Stimulated activated CD8-positive, alpha-beta memory T cell treated with anti-CD3 and anti-CD28 coated beads, Interleukin-15, amount 100 ng/mL, for 48 hours (primary cell): Measurements from ENCODE around the gene KIZ.
"Not testable (repeated sequence)": the region's sequence is repeated elsewhere in the genome, so short reads cannot be mapped to it uniquely, and the experiment has no call there.

Experiments
- DNase-seq, 2 donors: peaks; one replicate each; pipeline ENCODE4 v3.0.0-alpha.2; 2020; ENCODE audit warnings: low read depth in 2 of 2

Gene KIZ

DNA sequence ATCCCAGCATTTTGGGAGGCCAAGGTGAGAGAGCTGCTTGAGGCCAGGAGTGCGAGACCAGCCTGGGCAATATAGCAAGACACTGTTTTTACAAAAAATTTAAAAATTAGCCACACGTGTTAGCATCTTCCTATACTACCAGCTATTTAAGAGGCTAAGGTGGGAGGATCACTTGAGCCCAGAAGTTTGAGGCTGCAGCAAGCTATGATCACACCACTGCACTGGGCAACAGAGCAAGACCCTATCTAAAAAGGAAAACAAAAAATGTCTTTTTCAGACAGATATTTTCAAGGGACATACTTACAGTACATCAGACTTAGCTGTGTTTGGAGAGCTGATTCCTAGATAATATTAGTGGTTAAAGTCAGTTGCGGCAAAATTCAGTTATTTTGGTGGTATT lies 104.3 kb downstream of the KIZ start:
- DNase-seq, result no peak

DNA sequence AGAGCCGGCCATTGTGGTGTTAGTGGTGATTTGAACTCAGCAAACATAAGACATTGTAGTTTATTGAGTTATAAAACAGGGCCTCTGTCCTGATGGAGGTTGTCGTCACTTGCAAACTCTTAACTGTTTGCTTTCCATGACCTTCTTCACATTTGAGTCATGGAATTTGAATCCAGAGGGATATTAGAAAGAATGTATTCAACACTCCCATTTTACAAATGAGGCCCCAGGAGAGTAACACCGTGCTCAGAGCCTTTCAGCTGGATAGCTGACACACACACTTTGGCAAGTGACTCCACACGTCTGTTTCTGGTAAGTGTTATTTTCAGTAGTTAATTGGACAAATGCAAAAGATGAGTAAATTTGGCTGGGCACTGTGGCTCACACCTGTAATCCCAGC lies 104.8 kb downstream of the KIZ start:
- DNase-seq, result no peak

DNA sequence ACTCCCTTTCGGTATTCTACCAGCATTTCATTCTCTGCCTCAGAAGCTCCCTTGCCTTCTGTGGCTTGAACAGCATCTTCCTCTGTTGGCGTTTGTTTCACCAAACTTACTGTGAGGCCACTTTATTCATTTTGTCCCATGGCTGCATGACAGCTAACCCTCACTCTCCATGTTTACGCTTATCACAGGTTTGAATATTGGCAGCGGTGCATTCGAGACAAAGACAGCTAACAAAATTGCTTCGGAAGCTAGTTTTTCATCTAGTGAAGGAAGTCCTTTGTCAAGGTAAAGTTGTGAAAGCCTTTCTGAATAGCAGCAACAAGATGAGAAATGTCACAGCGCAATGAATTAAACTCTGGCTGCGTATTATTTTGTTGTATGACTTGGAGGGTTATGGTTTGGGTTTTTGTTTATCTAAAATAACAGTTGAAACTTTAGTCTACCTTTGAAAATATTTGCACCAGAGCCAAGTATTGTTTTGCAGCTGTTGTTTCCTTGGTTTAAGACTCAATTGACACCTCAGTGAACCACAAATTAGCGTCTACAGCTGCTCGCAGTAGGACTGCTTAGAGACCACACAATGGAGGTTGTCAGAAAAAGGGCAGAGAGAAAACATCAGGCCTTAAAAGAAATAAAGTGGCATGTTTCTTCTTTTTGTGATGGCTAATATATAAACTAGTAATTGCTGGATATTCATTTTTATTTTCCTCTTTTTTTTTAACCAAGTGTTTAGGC lies 106.8 kb downstream of the KIZ start:
- no peak for DNase-seq

DNA sequence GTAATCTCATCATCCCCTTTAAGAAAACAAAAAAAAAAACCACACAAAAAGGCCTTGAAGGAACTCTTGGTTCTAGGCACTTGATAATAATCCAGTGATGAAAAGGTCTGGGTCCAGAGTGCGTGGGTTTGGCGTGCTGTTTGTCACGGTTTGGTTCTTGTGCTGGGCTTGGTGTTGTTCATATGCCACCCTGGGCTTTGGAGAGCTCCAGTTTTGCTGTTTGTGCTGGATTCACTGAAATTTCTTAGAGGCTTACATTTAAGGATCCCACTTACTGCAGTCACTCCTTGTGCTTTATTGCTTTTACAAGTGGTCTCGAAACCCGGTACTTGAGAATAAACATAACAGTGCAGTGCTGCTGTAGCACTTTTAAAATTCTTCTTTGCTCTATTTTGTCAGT lies 108.4 kb downstream of the KIZ start:
- no peak for DNase-seq

DNA sequence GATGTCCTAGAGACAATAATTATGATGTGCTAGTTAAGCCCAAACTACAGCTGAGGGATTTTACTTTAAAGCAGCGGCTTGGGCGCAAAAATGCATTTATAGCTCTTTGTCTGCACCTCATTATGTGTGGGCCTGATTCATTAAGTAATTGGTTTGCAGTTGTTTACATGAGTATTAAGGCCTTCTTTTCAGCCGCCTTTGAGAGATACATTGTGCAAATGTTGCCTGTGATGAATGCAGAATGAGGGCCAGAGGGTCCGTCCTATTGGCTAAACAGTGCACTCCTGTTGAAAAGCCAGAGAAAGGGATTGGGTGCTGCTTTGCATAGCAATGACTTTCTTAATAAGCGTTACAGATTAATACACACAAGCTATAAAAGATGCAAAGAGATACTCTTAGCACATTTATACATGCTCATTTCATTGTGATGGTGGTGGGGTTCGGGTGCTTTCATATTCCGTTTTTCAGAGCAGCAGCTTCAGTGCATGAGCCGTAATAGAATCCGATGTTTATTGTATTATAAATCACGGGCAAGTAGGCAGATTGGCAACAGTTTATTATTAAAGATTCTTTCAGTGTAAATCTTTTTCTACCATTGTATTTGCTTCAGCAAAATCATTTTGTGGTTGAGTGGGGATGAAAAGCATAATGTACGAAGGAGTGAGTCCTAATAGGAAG lies 109.1 kb downstream of the KIZ start:
- DNase-seq, result no peak

DNA sequence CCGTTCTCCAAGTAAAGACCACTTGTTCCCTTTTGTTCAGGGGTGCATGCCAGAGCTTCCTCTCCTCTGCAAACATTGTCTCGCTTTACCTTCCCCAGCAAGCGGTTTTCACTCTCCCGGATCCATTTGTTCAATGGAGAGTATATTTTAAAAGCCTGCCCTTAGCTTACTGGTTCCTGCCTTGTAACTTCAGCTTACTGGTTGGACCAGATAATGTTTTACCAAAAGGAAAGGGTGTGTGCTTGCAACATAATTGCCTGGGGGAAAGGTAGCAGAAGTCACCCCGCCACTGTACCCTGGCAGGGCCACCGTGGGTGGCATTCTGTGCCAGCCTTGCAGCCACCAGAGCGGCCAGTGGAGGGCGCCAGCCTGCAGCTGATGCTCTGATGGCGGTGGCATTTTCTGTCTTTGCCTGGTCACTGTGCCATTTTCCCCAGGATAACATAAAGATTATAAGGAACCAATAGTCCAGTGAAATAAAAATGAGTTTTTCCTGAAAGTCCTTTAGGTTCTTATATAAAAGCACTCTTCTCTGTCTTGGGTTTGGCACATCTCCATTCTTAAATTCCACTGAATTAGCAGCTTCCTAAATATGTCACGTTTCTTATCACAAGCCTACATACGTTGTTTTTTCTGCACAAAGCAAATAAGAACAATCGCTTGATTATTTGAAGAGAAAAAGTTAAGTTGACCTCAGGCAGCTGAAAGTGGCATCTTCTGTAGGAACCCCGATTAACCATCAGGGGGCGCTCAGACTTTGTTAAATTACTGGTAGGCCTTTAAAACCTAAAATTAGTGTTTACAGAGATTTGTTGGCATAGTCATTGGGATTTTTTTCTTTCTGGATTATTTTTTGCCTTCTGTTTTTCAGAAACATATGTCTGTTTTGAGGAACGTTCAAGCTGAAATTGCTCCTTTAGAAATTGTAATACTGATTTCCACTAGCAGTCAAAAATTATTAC lies 109.9 kb downstream of the KIZ start:
- peak; percentile 39 to 47 for DNase-seq

DNA sequence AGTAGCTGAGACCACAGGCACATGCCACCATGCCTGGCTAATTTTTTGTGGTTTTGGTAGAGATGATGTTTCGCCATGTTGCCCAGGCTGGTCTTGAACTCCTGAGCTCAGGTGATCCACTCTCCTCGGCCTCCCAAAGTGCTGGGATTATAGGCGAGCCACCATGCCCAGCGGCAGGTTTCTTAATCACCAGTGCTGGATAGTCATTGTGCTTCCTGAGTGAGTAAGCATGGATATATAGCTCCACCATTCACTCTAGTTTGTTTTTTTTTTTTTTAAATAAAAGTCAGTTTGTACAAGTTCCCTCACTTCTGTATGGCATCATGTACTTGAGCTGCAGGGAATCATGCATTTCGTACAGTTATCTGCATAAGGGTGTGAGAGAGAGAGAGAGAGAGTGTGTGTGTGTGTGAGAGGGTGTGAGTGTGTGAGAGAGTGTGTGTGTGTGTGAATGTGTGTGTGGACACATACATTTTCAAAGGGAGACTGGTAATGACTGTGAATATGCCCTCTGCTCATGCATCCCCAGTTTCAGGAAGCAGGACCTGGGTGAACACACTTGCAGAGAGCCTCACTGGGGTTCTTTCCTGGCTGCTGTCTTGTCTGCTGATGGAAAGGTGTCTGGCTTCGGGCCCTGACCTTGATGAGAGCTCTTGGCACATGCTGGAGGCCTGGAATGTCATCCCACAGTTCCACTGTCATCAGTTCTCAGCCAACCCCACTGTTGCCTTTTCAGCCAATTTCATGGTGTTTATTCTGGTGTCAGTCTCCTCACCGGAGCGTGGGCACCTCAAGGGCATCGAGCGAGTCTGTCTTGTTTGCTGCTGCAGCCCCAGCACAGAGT lies 112.3 kb downstream of the KIZ start:
- DNase-seq, result no peak

DNA sequence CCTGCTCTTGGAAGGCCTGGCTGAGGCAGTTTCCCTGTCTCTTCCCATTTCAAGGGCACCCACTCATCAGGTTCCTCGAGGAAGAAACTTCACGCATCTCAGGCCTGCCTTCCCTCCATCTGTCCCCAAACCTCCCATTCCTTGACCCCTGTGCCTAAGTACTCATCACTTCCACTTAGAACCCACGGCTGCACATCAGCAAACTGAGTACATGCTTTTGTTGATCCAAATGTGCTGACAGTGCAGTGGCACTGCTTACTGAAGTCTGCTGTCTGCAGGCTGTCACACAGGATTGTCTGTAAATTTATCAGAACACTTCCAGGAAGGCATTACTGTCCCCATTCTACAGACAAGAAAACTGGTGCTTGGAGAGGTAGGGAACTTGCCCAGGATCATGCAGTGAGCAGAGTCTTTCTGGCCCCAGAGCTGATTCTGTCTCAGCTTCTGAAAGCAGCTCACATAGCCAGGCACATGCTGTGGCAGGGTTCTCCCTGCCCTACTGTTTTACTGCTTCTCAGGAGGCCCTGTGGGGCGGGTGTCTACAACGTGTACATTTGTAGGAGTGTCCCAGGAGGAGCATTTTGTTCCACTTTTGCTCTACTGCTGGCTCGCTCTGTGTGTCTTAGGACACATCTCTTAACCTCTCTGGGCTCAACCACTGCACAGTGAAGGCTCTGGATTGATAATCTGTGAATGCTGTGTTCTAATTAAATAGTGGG lies 113.1 kb downstream of the KIZ start:
- DNase-seq, result no peak

DNA sequence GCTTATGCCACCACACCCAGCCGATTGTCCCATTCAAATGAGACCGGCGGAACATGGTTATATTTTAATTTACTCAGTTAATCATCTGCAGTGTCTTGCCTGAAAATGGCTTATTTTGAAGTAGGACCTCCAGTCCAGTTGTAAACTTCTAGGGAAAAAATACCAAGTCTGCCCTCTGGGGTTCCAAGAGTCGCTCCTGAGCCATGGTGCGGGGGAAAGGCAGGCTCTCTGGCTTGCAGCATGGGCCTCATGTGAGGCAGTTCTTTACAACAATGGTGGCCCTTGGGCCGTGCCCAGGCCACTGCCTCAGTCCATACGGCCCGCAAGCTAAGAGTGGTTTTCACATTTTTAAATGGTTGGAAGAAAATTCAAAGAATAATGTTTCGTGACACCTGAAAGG lies 114.5 kb downstream of the KIZ start:
- DNase-seq, result no peak

DNA sequence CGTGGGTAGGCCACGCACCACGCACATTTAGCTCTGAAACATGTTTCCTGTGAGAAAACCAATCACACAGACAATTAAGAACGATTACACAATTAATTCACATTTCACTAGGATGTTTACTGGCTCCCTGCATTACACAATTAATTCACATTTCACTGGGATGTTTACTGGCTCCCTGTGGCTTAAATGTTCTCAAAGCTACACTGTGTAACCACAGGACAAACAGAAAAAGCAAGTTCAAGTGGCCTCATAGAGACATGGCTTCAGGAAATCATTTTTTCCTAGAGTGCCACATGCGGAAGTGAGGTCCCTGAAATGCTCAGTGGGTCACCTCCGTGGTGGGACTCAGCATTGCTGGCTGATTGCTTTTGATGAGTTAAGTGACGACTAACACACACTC lies 115.5 kb downstream of the KIZ start:
- DNase-seq, result no peak

DNA sequence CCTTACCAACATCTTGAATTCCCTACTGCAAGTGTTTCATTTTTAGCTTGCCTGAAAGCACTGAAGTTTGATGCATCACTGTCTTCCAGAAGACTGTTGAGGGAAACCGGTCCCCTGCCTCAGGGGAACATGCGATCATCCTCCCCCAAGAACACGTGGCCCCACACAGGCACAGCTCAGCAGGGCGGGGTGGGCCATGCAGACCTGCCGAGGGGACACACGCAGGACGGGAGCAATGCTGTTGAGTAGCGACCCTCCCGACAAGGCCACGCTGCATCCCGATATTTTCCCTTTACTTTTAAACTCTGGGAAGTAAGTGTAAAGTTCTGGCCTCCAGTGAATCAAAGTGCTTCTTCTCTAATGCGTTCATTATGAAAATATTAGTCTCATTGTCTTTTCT lies 117.9 kb downstream of the KIZ start:
- no peak for DNase-seq

DNA sequence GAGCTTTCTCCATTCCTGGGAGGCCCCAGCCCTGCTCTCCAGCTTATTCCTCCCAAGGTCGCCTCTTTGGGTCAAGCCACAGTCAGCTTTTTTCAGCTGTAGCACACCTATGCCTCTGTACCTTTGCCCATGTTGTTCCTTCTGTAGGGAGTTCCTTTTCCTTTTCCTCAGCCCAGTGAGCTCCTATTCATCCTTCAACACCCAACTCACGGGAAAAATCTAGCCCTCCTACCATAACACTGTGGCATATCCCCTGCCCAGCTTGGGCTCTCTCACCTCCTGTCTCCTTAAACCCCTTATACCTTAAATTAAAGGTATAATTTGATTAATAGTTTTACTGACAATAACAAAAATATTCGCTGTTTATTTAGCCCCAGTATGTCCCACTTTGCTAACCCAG lies 118.9 kb downstream of the KIZ start:
- DNase-seq, result no peak

DNA sequence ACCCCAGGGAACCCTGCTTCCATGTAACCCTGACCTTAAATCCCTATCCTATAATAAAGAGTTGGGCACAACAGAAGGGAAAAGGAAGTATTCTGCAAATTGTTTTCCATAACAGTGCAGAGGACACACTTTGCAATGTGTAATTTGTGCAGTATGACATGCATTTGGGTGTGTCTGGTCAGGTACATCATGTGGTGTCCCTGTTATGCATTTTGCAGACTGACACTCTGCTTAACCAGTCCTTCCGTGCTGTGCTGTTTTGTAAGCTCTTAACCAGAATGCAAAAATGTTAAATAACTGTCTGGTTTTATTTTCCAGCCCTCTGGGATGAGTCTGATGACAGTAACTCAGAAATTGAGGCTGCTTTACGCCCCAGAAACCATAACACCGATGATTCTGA lies 120.3 kb downstream of the KIZ start:
- DNase-seq, result no peak

DNA sequence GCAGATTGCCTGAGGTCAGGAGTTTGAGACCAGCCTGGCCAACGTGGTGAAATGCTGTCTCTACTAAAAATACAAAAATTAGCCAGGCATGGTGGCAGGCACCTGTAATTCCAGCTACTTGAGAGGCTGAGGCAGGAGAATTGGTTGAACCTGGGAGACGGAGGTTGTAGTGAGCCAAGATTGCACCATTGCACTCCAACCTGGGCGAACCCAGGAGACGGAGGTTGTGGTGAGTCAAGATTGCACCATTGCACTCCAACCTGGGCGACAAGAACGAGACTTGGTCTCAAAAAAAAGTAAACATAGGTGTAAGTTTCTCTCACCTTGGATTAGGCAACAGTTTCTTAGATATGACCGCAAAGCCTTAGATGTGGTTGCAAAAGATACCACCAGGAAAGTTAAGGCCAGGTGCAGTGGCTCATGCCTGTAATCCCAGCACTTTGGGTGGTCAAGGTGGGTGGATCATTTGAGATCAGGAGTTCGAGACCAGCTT lies 121.8 kb downstream of the KIZ start:
- not testable (repeated sequence) for DNase-seq

DNA sequence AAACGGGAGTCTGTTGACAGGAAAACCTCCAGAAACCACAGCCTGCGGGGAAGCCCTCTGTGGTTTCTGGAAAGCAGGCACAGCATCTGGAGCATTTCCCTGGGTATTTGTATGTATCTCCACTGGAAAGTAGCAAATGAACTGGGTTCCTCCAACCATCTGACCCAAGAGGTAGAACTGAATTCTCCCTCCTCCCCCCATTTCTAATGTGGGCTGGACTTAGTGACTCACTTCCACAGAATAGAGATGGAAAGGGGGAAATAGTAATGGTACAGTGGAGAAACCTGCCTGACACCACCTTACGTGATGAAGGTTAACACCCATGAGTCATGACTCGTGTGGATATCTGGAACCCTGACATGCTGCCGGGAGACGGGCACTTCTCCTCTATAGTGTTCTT lies 125.4 kb downstream of the KIZ start:
- DNase-seq, result peak; percentile 41 to 42

DNA sequence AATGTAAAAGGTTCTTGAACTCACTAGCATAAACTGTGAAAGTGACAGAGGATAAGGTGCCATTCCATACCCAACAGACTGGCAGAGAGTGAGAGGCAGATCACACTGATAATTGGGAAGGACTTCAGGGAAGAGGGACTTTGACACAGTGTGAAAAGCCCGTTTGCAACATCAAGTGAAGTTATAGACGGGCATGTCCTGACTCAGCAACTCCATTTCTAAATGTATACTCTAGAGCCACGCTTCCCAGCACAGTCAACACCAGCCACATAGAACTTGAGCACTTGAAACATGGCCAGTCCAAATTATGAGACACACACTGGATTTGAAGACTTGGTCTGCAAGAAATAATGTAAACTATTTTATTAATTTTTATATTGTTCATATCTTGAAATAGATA lies 131.3 kb downstream of the KIZ start:
- DNase-seq, result no peak

DNA sequence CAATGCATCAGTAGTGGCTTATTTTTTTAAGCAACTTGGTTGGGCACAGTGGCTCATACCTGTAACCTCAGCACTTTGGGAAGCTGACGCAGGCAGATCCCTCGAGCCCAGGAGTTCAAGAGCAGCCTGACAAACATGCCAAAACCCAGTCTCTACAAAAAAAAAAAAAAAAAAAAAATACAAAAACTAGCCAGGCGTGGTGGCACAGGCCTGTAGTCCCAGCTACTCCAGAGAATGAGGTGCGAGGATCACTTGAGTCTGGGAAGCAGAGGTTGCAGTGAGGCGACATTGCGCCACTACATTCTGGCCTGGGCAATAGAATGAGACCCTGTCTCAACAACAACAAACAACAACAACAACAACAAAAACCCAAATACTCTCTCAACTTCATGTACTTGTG lies 132.5 kb downstream of the KIZ start:
- DNase-seq, result no peak

DNA sequence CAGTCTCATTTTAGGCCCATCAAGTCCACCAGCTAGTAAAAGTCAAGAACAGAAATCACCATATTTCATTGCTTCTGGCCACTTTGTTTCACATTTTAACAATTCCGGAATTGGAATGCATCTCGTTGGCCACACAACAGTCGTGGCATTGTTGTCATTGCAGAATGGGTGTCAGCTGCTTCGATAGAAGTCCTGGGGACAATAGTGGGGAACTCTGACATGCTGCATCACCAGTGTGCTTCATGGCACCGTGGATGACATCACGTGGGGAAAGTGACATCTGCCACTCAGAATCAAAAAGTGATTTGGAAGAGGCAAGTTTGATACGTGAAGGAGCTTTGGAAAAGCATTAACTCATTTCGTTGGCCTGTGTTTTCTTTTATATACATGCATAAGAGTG lies 133.5 kb downstream of the KIZ start:
- no peak for DNase-seq

DNA sequence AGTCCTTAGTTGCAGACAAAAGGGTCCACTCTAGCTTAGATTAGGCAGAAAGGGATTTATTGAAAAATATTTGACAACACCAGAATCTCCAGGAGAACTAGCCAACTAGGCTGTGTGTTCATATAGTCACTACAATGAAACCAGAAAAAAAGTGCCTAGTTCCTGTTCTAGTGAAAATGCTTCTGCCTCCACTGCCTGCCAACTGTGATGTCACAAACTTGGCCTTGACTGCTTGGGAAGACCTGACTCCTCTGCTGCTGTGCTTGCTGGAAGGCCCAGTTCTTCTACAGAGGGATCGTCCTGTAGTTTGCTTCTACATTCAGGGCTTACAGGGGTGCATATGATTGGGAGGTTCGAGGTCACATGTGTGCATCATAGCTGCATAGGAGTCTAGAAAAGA lies 136.9 kb downstream of the KIZ start:
- DNase-seq, result no peak

DNA sequence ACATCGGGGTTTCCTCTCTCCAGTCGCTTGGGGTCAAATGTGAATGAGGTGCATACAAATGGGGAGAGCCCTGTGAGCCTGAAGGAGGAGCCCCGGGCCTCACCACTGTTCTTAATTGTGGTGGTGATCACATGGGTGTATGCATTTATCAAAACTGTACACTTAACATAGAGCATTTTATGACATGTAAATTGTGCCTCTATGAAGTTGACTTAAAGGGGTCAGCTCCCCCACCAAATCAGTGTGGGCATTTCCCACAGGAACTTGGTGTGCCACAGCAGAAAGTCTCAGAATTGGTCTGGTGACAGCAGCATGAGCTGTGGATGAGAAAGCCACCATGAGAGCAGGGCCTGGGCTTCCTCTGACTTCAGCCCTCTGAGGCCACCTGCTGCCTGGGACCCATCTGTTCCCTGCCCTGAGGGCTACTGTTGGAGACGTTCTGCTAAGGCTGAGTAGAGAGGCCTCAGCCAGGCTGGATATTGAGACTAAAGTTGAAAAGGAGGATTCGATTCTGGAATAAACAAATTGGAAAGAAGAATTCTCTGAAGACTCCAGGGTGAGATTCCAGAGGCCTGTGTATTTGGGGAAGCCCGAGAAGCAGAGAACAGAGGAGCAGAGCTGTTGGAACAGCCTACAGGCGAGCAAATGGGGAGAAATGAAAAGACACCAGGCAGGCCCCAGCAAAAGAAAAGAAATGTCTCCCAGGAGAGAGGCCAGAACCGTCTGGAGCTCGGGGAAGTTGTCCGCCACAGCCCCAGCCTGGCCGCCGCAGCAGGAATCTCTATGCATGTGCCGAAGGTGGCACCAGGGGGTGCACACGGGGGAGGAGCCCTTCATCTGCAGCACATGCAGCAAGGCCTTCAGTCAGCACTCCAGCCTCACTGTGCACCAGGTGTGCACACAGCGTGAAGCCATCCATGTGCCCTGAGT lies 139.6 kb downstream of the KIZ start:
- no peak for DNase-seq
